ENCODE data around the gene TIRAP.
A peak's percentile ranks its signal among the peaks of the same experiment; 100 is the strongest.

TIRAP gene

DNA sequence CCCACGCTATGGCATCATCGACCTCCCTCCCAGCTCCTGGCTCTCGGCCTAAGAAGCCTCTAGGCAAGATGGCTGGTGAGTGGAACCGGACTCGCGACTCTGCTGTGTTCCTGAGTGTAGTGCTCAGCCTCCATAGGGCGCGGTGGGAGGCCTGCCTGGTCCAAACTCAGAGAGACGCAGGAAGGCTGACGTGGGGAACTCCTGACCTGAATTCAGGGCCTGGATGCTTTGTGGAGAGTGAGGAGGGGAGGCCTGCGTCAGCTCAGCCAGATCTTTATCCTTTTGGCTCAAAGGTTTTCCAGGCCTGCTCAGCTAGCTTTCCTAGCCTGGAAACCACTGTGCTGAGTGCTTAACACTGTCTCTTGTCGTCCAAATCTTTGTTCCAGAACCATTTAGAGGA lies 8.0 kb downstream of the TIRAP start:
- H3K4me1 Mint-ChIP-seq = no peaks in the 10 kb centered on the region
- H3K36me3 Mint-ChIP-seq (ENCODE audit: low read depth) = peaks cover 40% of the 10 kb centered on the region
- DNase-seq = no peak
- no peak overlapping the region for H3K4me3 Mint-ChIP-seq
- H3K27ac Mint-ChIP-seq = peak overlapping the region; percentile 65
- TF ChIP-seq, protein P1, sequence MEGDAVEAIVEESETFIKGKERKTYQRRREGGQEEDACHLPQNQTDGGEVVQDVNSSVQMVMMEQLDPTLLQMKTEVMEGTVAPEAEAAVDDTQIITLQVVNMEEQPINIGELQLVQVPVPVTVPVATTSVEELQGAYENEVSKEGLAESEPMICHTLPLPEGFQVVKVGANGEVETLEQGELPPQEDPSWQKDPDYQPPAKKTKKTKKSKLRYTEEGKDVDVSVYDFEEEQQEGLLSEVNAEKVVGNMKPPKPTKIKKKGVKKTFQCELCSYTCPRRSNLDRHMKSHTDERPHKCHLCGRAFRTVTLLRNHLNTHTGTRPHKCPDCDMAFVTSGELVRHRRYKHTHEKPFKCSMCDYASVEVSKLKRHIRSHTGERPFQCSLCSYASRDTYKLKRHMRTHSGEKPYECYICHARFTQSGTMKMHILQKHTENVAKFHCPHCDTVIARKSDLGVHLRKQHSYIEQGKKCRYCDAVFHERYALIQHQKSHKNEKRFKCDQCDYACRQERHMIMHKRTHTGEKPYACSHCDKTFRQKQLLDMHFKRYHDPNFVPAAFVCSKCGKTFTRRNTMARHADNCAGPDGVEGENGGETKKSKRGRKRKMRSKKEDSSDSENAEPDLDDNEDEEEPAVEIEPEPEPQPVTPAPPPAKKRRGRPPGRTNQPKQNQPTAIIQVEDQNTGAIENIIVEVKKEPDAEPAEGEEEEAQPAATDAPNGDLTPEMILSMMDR (IDR thresholded peaks at IDR 0.05) = no peak
- peaks cover 7% of the 10 kb centered on the region for H3K27me3 Mint-ChIP-seq (ENCODE audit: low read depth, poor library complexity)
- no peaks in the 10 kb centered on the region for H3K9me3 Mint-ChIP-seq

DNA sequence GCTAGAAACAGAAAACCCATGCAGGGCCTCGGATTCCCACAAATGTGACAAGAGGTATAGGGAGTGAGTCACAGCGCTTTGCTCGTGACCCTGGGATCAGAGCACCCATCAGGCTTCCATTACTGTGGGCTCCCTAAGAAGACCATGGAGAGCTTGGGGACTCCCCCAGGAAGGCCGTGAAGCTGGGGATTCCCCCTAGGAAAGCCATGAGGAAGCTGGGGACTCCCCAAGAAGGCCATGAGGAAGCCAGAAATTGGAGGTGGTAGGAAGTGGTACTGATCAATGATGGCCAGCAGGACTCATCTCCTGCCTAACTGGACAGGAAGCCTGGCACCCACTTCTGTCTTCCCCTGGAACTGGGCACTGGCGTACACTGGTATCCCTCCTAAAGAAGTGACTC lies 10.8 kb downstream of the TIRAP start:
- no peak overlapping the region for H3K27ac Mint-ChIP-seq
- peaks cover 4% of the 10 kb centered on the region for H3K27me3 Mint-ChIP-seq (ENCODE audit: low read depth, poor library complexity)
- TF ChIP-seq, protein P1 (IDR thresholded peaks at IDR 0.05) = no peak
- no peak overlapping the region for H3K4me3 Mint-ChIP-seq
- DNase-seq = no peak
- no peaks in the 10 kb centered on the region for H3K9me3 Mint-ChIP-seq
- peaks cover 46% of the 10 kb centered on the region for H3K36me3 Mint-ChIP-seq (ENCODE audit: low read depth)
- no peaks in the 10 kb centered on the region for H3K4me1 Mint-ChIP-seq

DNA sequence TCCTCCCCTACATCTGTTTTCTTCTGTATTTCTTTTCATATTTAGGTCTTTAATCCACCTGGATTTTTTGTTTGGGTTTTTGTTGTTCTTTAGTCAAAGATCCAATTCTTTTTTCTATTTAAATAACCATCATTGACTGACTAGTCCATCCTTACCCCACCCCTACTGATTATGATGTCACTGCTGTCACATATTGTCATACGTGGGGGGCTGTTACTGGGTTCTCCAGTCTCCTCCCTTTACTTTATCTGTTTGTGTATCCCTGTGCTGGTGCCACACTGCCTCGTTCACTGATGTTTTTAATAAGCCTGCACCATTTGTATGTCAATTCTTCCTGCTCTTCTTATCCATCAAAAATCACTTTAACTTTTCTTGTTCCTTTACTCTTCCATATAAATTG lies 14.1 kb downstream of the TIRAP start:
- H3K27ac Mint-ChIP-seq = no peak overlapping the region
- H3K27me3 Mint-ChIP-seq (ENCODE audit: low read depth, poor library complexity) = no peaks in the 10 kb centered on the region
- peaks cover 64% of the 10 kb centered on the region for H3K36me3 Mint-ChIP-seq (ENCODE audit: low read depth)
- no peaks in the 10 kb centered on the region for H3K4me1 Mint-ChIP-seq
- DNase-seq = no peak
- H3K4me3 Mint-ChIP-seq = no peak overlapping the region
- TF ChIP-seq, protein P1 (IDR thresholded peaks at IDR 0.05) = no peak
- H3K9me3 Mint-ChIP-seq = no peaks in the 10 kb centered on the region

DNA sequence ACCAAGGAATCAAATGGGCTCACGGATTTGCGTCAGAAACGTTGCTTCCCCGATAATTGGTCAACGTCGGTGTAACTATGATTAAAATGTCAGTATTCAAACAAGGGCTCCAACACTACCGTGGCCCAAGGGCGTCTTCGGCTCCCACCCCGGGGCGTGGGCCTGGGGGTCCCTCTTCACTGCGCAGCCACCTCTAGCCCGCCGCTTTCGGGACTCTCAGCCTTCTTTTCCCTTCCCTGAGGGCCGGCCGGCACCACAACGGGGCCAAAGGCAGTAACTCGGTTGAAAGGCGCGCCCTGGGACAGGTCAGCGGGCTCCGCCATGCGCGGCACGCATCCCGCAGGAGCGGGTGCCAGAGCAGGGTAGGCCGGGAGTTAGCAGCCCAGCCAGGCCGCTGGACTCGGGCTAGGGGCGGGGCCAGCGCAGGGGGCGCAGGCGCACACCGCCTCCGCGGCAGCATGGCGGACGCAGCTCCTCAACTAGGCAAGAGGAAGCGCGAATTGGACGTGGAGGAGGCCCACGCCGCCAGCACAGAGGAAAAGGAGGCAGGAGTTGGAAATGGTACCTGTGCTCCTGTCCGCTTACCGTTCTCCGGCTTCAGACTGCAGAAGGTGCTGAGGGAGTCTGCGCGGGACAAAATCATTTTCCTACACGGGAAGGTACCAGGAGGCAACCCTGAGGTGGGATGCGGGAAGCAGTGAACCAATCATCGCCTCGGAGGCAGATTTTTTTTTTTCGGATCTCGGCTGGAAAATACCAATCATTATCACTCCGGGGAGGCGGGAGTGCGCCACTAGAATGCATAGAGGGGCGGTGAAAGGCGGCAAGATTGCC lies 20.9 kb downstream of the TIRAP start, which contains the start of gene DCPS:
Gene DCPS (plus strand): TSS at position 438 of the 834 bp plus-strand sequence. CDS start 21 bp downstream, at position 459.
- Mint-ChIP-seq H3K4me1 (peaks cover 37% of the 10 kb centered on the region), H3K27ac (peak within 1 kb of the TSS; percentile 89), H3K4me3 (peak within 1 kb of the TSS; percentile 91), H3K36me3 (ENCODE audit: low read depth) (peaks cover 61% of the 10 kb centered on the region), H3K27me3 (ENCODE audit: low read depth, poor library complexity) (peaks cover 2% of the 10 kb centered on the region), H3K9me3 (peaks cover 12% of the 10 kb centered on the region)
- peak; percentile 93 for DNase-seq
- TF ChIP-seq, protein P1 (IDR thresholded peaks at IDR 0.05) = no peak

DNA sequence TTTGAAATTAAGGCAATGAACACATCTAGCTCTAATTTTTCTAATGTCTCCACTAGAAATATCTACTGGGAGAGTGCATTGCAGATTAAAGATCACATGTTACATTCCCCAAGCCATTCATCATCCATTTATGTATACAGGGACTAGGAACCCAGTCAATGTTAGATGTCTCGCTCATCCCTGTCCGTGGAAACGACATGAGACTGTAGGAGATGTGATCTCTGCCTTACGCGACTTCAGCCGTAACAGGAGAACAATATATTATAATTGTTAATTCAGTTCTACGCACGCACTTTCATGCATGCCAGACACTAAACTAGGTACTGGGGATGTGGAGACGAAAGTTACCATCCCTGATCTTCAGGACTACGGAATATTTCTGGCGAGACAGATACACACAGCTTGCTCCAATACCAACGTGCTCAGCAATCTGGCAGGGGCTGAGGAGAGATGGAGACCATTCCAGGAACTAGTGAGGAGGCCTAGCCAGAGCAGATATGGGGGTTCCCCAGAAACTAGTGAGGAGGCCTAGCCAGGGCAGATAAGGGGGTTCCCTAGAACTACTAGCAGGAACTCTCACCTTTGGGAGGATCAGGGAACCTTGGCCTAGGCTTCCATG lies 21.7 kb downstream of the TIRAP start:
- peaks cover 12% of the 10 kb centered on the region for H3K9me3 Mint-ChIP-seq
- H3K36me3 Mint-ChIP-seq (ENCODE audit: low read depth) = peaks cover 54% of the 10 kb centered on the region
- TF ChIP-seq, protein P1 (IDR thresholded peaks at IDR 0.05) = no peak
- H3K4me3 Mint-ChIP-seq = peak overlapping the region; percentile 91
- H3K4me1 Mint-ChIP-seq = peaks cover 37% of the 10 kb centered on the region
- H3K27me3 Mint-ChIP-seq (ENCODE audit: low read depth, poor library complexity) = peaks cover 2% of the 10 kb centered on the region
- DNase-seq = no peak
- H3K27ac Mint-ChIP-seq = peak overlapping the region; percentile 89
